T-cell (primary cell): Measurements from ENCODE around the gene INTS4. TPM values are rescaled to one million over a fixed set of nuclear protein-coding genes. Genes with fewer than 3 reads are reported as not detected.
"Not testable (repeated sequence)": the region's sequence is repeated elsewhere in the genome, so short reads cannot be mapped to it uniquely, and the experiment has no call there.

ENCODE experiments used
- ATAC-seq, 4 experiments: fragments of 200-7000 bp in 3 of 4; fragments of 150-1000 bp in 1 of 4; cut with Tn5 transposase; replicated peaks in 1 of 4; 1 replicate in 3 of 4; 2 replicates in 1 of 4; pipeline ENCODE4 v1.10.0; 2021; ENCODE audit warnings: moderate library complexity in 3 of 4, mild to moderate bottlenecking in 2 of 4, moderate number of reproducible peaks in 1 of 4
- CTCF ChIA-PET, 2 donors: fragments of 300-600 bp; sonication (Branson Sonifier 250); formaldehyde crosslinking; loops; one replicate each; lab custom pipeline; 2022; ENCODE audit warnings: antibody characterized with exemption in 2 of 2; lab: Charles Lee
- POLR2A ChIA-PET, 2 donors: fragments of 300-600 bp; sonication (Branson Sonifier 250); formaldehyde crosslinking; loops; one replicate each; lab custom pipeline; 2022; ENCODE audit warnings: antibody characterized with exemption in 2 of 2; lab: Charles Lee
- DNase-seq, 35 experiments: peaks; one replicate each; pipeline versions ENCODE4 v3.0.0 to v3.0.0-alpha.2; 2013 to 2023
- H3K27ac ChIP-seq: one replicate; pipeline ENCODE4 v1.5.1; 2013; ENCODE audit warnings: low read length
- H3K27me3 ChIP-seq, 2 experiments: replicated peaks in 1 of 2; 1 replicate in 1 of 2; 2 replicates in 1 of 2; pipeline versions ENCODE4 v1.6.1 to v1.7.0; 2013; ENCODE audit warnings: low read length in 1 of 2, mixed read lengths in 1 of 2; ENCODE audit not compliant: control insufficient read depth in 2 of 2, insufficient read depth in 2 of 2; ENCODE audit errors: extremely low read depth in 1 of 2
- H3K36me3 ChIP-seq, 2 donors: 1 replicate in 1 of 2; 2 replicates in 1 of 2; pipeline versions ENCODE4 v1.6.1 to v1.7.0; 2013; ENCODE audit warnings: low read length in 1 of 2; ENCODE audit not compliant: control insufficient read depth in 2 of 2, insufficient read depth in 1 of 2; ENCODE audit errors: extremely low read depth in 1 of 2
- H3K4me1 ChIP-seq, 2 experiments: 1 replicate in 1 of 2; 2 replicates in 1 of 2; pipeline versions ENCODE4 v1.6.1 to v1.7.0; 2013; ENCODE audit warnings: low read length in 2 of 2, mixed read lengths in 1 of 2; ENCODE audit not compliant: insufficient read depth in 2 of 2, control insufficient read depth in 1 of 2; ENCODE audit errors: extremely low read depth in 1 of 2
- H3K4me3 ChIP-seq, 2 donors: 1 replicate in 1 of 2; 2 replicates in 1 of 2; pipeline versions ENCODE4 v1.5.1 to v1.7.0; 2013; ENCODE audit warnings: mild to moderate bottlenecking in 2 of 2, low read length in 1 of 2, moderate library complexity in 1 of 2; ENCODE audit not compliant: control insufficient read depth in 1 of 2; ENCODE audit errors: extremely low read depth in 1 of 2
- H3K9me3 ChIP-seq: 2 replicates; pipeline ENCODE4 v1.7.0; 2013
- H3K27ac Mint-ChIP-seq, 2 donors: one replicate each; pipeline ENCODE4 v1.8.0; 2020 to 2021; ENCODE audit warnings: mild to moderate bottlenecking in 2 of 2, mixed read lengths in 2 of 2
- H3K27me3 Mint-ChIP-seq, 2 donors: one replicate each; pipeline ENCODE4 v1.8.0; 2021 to 2022; ENCODE audit warnings: mixed read lengths in 2 of 2
- H3K36me3 Mint-ChIP-seq: one replicate; pipeline ENCODE4 v1.8.0; 2021; ENCODE audit warnings: mixed read lengths
- H3K4me1 Mint-ChIP-seq, 3 donors: one replicate each; pipeline ENCODE4 v1.8.0; 2020 to 2022; ENCODE audit warnings: mixed read lengths in 3 of 3, mild to moderate bottlenecking in 1 of 3
- H3K4me3 Mint-ChIP-seq, 3 donors: one replicate each; pipeline ENCODE4 v1.8.0; 2020 to 2022; ENCODE audit warnings: mild to moderate bottlenecking in 3 of 3, mixed read lengths in 3 of 3, moderate library complexity in 3 of 3
- H3K9me3 Mint-ChIP-seq, 3 donors: one replicate each; pipeline ENCODE4 v1.8.0; 2020 to 2022; ENCODE audit warnings: mixed read lengths in 3 of 3
- WGBS: methylation state at CpG from one replicate; pipeline ENCODE4 v1.1.5; 2013; ENCODE audit warnings: missing lambda C conversion rate; ENCODE audit not compliant: insufficient coverage; 5-methylcytosine and 5-hydroxymethylcytosine counted together
- total RNA-seq, 35 experiments: library from RNA in 6 of 35; stranded (reverse) in 6 of 35; fragments of 120-200 nt in 1 of 35; gene quantifications; one replicate each; pipeline versions ENCODE4 v1.2.1 to v1.2.4 and lab custom pipeline; 2013 to 2026

Gene INTS4
- total RNA-seq, 5 donors from 2014 or later (not counting 1 experiment from before 2014, with no cell fraction given): 57.5 to 79.2 (median 62.6) TPM

GRCh38 chr11:77884829-77885190, 109.7 kb downstream of the INTS4 start:
- Histone ChIP-seq H3K9me3 (no peaks in the 10 kb centered on the region), H3K27ac (no peak overlapping the region), H3K4me1 (no peaks in the 10 kb centered on the region), H3K36me3 (peaks cover 9 to 53% of the 10 kb centered on the region in 2 donors), H3K27me3 (no peaks in the 10 kb centered on the region), H3K4me3 (no peak overlapping the region)
- no peaks in the 10 kb centered on the region for H3K27me3 Mint-ChIP-seq
- H3K4me1 Mint-ChIP-seq: peaks cover 0 to 2% (median 0%) of the 10 kb centered on the region in 3 donors
- H3K36me3 Mint-ChIP-seq: peaks cover 52% of the 10 kb centered on the region
- ChIA-PET POLR2A (no interaction called here), CTCF (no interaction called here)
- H3K9me3 Mint-ChIP-seq: no peaks in the 10 kb centered on the region
- no peak overlapping the region for H3K27ac Mint-ChIP-seq
- DNase-seq (no peak), ATAC-seq (no peak)
- no peak overlapping the region for H3K4me3 Mint-ChIP-seq
- 100% methylated on average over 3 of the region's 6 CpGs for WGBS

GRCh38 chr11:77884186-77884828, 110.2 kb downstream of the INTS4 start:
- no CpG with 5 or more reads among the region's 6 CpGs for WGBS
- no peaks in the 10 kb centered on the region for H3K4me1 ChIP-seq
- ATAC-seq (no peak), DNase-seq (no peak)
- CTCF ChIA-PET: no interaction called here
- H3K4me3 ChIP-seq: no peak overlapping the region
- H3K27ac ChIP-seq: no peak overlapping the region
- H3K27me3 ChIP-seq: no peaks in the 10 kb centered on the region
- Mint-ChIP-seq H3K27ac (no peak overlapping the region), H3K36me3 (peaks cover 53% of the 10 kb centered on the region), H3K9me3 (no peaks in the 10 kb centered on the region), H3K4me1 (peaks cover 0 to 7% (median 2%) of the 10 kb centered on the region in 3 donors), H3K4me3 (no peak overlapping the region), H3K27me3 (no peaks in the 10 kb centered on the region)
- no peaks in the 10 kb centered on the region for H3K9me3 ChIP-seq
- peaks cover 9 to 53% of the 10 kb centered on the region in 2 donors for H3K36me3 ChIP-seq
- POLR2A ChIA-PET: no interaction called here

GRCh38 chr11:77883775-77884174, 110.7 kb downstream of the INTS4 start:
- ChIA-PET POLR2A (no interaction called here), CTCF (no interaction called here)
- Mint-ChIP-seq H3K27ac (no peak overlapping the region), H3K4me1 (peaks cover 0 to 8% (median 2%) of the 10 kb centered on the region in 3 donors), H3K9me3 (no peaks in the 10 kb centered on the region), H3K27me3 (no peaks in the 10 kb centered on the region), H3K4me3 (no peak overlapping the region), H3K36me3 (peaks cover 53% of the 10 kb centered on the region)
- no peak for ATAC-seq
- no peak for DNase-seq
- no peaks in the 10 kb centered on the region for H3K9me3 ChIP-seq
- peaks cover 9 to 59% of the 10 kb centered on the region in 2 donors for H3K36me3 ChIP-seq
- H3K27me3 ChIP-seq: no peaks in the 10 kb centered on the region
- 100% methylated on average over 1 of the region's 5 CpGs for WGBS
- no peak overlapping the region for H3K4me3 ChIP-seq
- H3K27ac ChIP-seq: no peak overlapping the region
- H3K4me1 ChIP-seq: no peaks in the 10 kb centered on the region

- Histone ChIP-seq H3K4me1 (no peaks in the 10 kb centered on the region), H3K27ac (no peak overlapping the region), H3K36me3 (peaks cover 9 to 70% of the 10 kb centered on the region in 2 donors), H3K4me3 (no peak overlapping the region), H3K9me3 (no peaks in the 10 kb centered on the region), H3K27me3 (no peaks in the 10 kb centered on the region)
- WGBS: 83% methylated on average over 1 of the region's 3 CpGs
- H3K4me1 Mint-ChIP-seq: peaks cover 0 to 8% (median 2%) of the 10 kb centered on the region in 3 donors
- no peaks in the 10 kb centered on the region for H3K9me3 Mint-ChIP-seq
- ATAC-seq (no peak), DNase-seq (no peak)
- ChIA-PET CTCF (no interaction called here), POLR2A (no interaction called here)
- no peak overlapping the region for H3K4me3 Mint-ChIP-seq
- H3K27me3 Mint-ChIP-seq: no peaks in the 10 kb centered on the region
- H3K36me3 Mint-ChIP-seq: peaks cover 54% of the 10 kb centered on the region
- no peak overlapping the region for H3K27ac Mint-ChIP-seq
Measured at GRCh38 chr11:77882396-77882795, 112.1 kb downstream of the INTS4 start.

- Mint-ChIP-seq H3K4me3 (no peak overlapping the region), H3K9me3 (no peaks in the 10 kb centered on the region), H3K27me3 (no peaks in the 10 kb centered on the region), H3K4me1 (peaks cover 0 to 8% (median 2%) of the 10 kb centered on the region in 3 donors), H3K27ac (no peak overlapping the region), H3K36me3 (peaks cover 67% of the 10 kb centered on the region)
- ChIA-PET POLR2A (no interaction called here), CTCF (no interaction called here)
- Histone ChIP-seq H3K27ac (no peak overlapping the region), H3K9me3 (no peaks in the 10 kb centered on the region), H3K36me3 (peaks cover 11 to 74% of the 10 kb centered on the region in 2 donors), H3K4me1 (no peaks in the 10 kb centered on the region), H3K4me3 (no peak overlapping the region), H3K27me3 (no peaks in the 10 kb centered on the region)
- no peak for ATAC-seq
- DNase-seq: peak in 1 of 35 experiments; percentile 3
- WGBS: 83% methylated on average over 1 of the region's 3 CpGs
Measured at GRCh38 chr11:77879218-77879617, 115.2 kb downstream of the INTS4 start.

GRCh38 chr11:77878247-77878646, 116.2 kb downstream of the INTS4 start:
- H3K27ac Mint-ChIP-seq, ATAC-seq, H3K27ac ChIP-seq, H3K4me3 Mint-ChIP-seq, H3K4me3 ChIP-seq, H3K9me3 Mint-ChIP-seq, H3K4me1 Mint-ChIP-seq, H3K27me3 ChIP-seq, H3K27me3 Mint-ChIP-seq, H3K9me3 ChIP-seq, H3K4me1 ChIP-seq, DNase-seq: not testable (repeated sequence)
- no CpG with 5 or more reads among the region's 4 CpGs for WGBS
- POLR2A ChIA-PET: interaction anchor here in 1 of 2 donors (0.6 kb wide), 1 partner anchor 646 kb away, joined by 4 read pairs; no protein-coding TSS in a partner anchor
- CTCF ChIA-PET: interaction anchor here in 1 of 2 donors (0.6 kb wide), 1 partner anchor 780 kb away, joined by 3 read pairs; no protein-coding TSS in a partner anchor
- peaks cover 58% of the 10 kb centered on the region for H3K36me3 Mint-ChIP-seq
- peaks cover 9 to 70% of the 10 kb centered on the region in 2 donors for H3K36me3 ChIP-seq
